ENCODE measurements around the gene COL19A1.
"Not testable (repeated sequence)": the region's sequence is repeated elsewhere in the genome, so short reads cannot be mapped to it uniquely, and the experiment has no call there.

The COL19A1 gene

DNA sequence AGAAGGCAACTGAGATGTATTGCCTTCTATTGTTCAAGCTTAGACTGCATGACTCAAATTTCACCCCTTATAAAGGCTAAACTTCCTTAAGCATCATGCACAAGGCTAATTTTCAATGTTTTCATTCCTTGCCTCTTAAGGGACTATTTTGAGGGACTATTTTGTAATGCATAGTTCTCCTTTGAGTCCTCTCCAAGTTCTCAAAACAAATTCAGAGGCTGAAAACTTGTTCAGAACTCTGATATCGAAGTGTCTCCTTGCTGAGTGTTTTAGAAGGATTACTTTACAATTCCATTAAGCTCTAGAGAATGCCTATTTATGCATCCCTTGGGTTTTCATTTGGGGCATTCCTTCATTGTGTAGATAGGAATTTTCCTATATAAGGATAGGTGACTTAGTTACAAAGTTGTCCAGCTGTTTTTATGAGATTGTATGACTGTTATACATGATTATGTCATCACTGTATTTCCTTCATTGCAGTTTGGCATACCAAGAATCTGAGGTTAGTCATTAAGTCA, 41.7 kb downstream of the COL19A1 start:
- Histone ChIP-seq H3K4me1 (ENCODE audit: control insufficient read depth, insufficient read depth, low read length) (no peaks in the 10 kb centered on the region), H3K27ac (ENCODE audit: low read depth, low read length) (no peak overlapping the region)

DNA sequence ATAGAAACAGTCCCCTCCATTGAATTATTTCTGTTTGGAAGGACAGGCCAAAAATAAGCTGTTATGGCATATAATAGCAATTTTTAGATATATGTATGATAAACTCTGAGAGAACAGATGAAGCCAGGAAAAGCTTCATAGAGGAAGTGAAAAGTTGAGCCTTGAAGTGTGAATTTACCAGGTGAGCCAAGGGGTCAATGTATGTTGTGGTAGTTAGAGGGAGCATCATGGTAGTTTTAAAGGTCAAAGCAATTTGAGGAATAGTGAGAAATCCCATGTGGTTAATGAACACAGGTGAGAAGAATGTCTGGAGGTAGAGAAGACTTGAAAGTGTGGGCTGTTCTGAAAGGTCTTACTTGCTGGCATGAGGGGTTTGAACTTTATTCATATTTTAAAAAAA, 47.0 kb downstream of the COL19A1 start:
- Histone ChIP-seq H3K4me3 (ENCODE audit: low read depth, low read length) (no peak overlapping the region), H3K9ac (ENCODE audit: low read length) (no peak overlapping the region), H3K27me3 (ENCODE audit: control insufficient read depth, insufficient read depth, low read length) (no peaks in the 10 kb centered on the region), H3K36me3 (ENCODE audit: control insufficient read depth, insufficient read depth, low read length) (no peaks in the 10 kb centered on the region), H3K9me3 (ENCODE audit: control insufficient read depth, insufficient read depth, low read depth, low read length) (no peaks in the 10 kb centered on the region), H3K27ac (ENCODE audit: low read depth, low read length) (no peak overlapping the region), H3K4me1 (ENCODE audit: control insufficient read depth, insufficient read depth, low read length) (peaks cover 4% of the 10 kb centered on the region; the same call in 1 of the 2 replicates)

More for the DNA sequence above, 41.7 kb downstream of the COL19A1 start:
- Histone ChIP-seq H3K36me3 (ENCODE audit: control insufficient read depth, insufficient read depth, low read length) (no peaks in the 10 kb centered on the region), H3K27me3 (ENCODE audit: control insufficient read depth, insufficient read depth, low read length) (no peaks in the 10 kb centered on the region), H3K4me3 (ENCODE audit: low read depth, low read length) (no peak overlapping the region), H3K9ac (ENCODE audit: low read length) (no peak overlapping the region), H3K9me3 (ENCODE audit: control insufficient read depth, insufficient read depth, low read depth, low read length) (no peaks in the 10 kb centered on the region)

DNA sequence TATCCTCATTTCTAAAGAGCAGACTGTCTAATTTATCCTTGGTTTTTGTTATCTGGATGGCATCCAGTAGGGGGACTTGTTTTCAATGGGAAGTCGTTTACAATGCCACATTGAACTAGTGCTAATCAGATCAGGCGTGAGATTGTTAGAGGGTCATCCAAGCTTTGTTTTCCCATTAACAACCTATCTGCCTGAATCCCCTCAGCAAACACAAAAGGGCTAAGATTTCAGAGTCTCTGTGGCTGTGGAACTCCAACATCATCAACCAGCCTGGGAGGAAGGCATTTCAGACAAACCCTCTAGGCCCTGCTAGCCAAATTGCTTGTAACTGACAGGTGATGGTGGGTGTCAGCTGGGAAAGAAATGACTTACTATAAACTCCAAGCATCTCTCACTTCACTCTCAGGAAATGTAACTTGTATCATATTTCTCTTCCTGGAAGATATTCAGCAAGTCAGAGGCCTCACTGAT, 47.7 kb downstream of the COL19A1 start:
- Histone ChIP-seq H3K9me3 (ENCODE audit: control insufficient read depth, insufficient read depth, low read depth, low read length) (no peaks in the 10 kb centered on the region), H3K9ac (ENCODE audit: low read length) (no peak overlapping the region), H3K36me3 (ENCODE audit: control insufficient read depth, insufficient read depth, low read length) (no peaks in the 10 kb centered on the region), H3K27me3 (ENCODE audit: control insufficient read depth, insufficient read depth, low read length) (no peaks in the 10 kb centered on the region), H3K4me3 (ENCODE audit: low read depth, low read length) (no peak overlapping the region), H3K4me1 (ENCODE audit: control insufficient read depth, insufficient read depth, low read length) (peaks cover 4% of the 10 kb centered on the region; the same call in 1 of the 2 replicates), H3K27ac (ENCODE audit: low read depth, low read length) (no peak overlapping the region)

DNA sequence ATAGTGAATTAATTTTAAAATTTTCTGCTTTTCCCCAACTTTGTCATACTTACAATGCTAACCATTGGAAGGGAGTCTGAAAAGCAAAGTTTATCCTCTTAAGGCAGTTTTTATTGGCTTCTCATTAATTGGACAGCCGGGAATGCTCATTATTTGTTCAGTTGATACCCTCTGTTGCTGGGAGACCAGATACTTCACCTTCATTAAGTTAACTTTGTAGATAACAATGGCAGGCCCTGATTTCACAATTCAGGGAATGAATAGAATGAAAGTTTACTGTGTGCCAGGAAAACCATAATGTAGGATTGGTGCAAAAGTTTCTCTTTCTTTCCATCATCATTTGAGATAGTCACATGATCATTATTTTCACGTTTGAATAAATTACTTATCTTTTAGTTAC, 49.0 kb downstream of the COL19A1 start:
- Histone ChIP-seq H3K27me3 (ENCODE audit: control insufficient read depth, insufficient read depth, low read length) (no peaks in the 10 kb centered on the region), H3K36me3 (ENCODE audit: control insufficient read depth, insufficient read depth, low read length) (no peaks in the 10 kb centered on the region), H3K27ac (ENCODE audit: low read depth, low read length) (no peak overlapping the region), H3K4me1 (ENCODE audit: control insufficient read depth, insufficient read depth, low read length) (peaks cover 4% of the 10 kb centered on the region; the same call in 1 of the 2 replicates), H3K4me3 (ENCODE audit: low read depth, low read length) (no peak overlapping the region), H3K9me3 (ENCODE audit: control insufficient read depth, insufficient read depth, low read depth, low read length) (no peaks in the 10 kb centered on the region), H3K9ac (ENCODE audit: low read length) (no peak overlapping the region)

DNA sequence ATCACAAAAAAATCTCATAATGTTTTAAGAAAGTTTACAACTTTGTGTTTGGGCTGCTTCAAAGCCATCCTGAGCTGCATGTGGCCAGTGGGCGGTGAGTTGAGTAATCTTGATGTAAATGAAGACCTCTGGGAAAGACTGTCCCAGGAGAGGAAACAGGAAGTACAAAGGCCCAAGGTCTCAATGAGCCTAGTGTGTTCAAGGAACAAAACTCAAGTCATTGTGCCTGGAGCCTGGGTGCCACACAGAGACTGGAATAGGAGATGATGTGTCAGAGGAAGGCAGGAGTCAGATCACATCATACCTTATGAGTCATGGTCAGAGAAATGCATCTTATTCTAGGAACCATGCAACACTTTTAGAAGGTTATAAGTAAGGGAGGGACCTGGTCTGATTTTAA, 51.5 kb downstream of the COL19A1 start:
- Histone ChIP-seq H3K4me1 (ENCODE audit: control insufficient read depth, insufficient read depth, low read length) (peaks cover 4% of the 10 kb centered on the region; the same call in 1 of the 2 replicates), H3K36me3 (ENCODE audit: control insufficient read depth, insufficient read depth, low read length) (no peaks in the 10 kb centered on the region), H3K27me3 (ENCODE audit: control insufficient read depth, insufficient read depth, low read length) (no peaks in the 10 kb centered on the region), H3K4me3 (ENCODE audit: low read depth, low read length) (no peak overlapping the region), H3K27ac (ENCODE audit: low read depth, low read length) (no peak overlapping the region), H3K9me3 (ENCODE audit: control insufficient read depth, insufficient read depth, low read depth, low read length) (no peaks in the 10 kb centered on the region), H3K9ac (ENCODE audit: low read length) (no peak overlapping the region)

DNA sequence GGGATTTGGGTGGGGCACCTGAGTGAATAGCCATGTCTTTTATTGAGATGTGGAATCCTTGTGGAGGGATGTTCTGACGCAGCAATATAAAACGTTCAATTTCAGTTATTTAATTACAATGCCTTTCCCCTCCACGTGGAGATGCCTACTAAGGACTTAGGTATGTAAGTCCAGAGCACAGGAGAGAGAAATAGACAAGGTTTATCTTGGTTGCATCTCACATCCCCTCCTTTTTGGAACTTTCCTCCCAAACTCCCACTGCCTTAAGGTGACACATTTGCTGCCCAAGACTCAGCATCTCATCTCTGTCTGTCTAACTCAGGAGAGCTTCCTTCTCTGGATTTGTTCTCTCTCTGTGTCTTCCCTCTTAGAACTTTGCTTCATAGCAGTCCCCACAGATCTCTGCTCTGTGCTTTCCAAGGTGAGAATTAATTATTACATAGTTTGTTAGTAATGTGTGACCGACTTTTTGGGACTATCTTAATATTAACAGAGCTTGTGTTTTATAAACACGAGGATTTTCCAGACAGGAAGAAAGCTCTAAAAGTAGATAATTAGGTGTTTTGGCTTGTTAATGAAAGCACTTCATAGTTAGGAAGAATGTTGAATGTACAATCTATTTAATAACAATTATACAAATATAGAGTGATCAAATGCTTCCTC, 52.6 kb downstream of the COL19A1 start:
- Histone ChIP-seq H3K27ac (ENCODE audit: low read depth, low read length) (no peak overlapping the region), H3K9me3 (ENCODE audit: control insufficient read depth, insufficient read depth, low read depth, low read length) (no peaks in the 10 kb centered on the region), H3K4me1 (ENCODE audit: control insufficient read depth, insufficient read depth, low read length) (peaks cover 4% of the 10 kb centered on the region; the same call in 1 of the 2 replicates), H3K4me3 (ENCODE audit: low read depth, low read length) (no peak overlapping the region), H3K36me3 (ENCODE audit: control insufficient read depth, insufficient read depth, low read length) (no peaks in the 10 kb centered on the region), H3K27me3 (ENCODE audit: control insufficient read depth, insufficient read depth, low read length) (no peaks in the 10 kb centered on the region), H3K9ac (ENCODE audit: low read length) (no peak overlapping the region)

DNA sequence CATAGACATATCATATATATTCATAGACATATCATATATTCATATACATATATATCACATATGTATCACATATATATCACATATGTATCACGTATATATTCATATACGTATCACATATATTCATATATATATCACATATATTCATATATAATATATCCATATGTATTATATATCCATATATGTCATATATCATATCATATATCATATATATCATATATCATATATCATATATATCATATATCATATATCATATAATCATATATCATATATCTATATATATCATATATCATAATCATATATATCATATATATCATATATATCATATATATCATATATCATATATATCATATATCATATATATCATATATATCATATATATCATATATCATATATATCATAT, 54.7 kb downstream of the COL19A1 start:
- H3K9ac ChIP-seq (ENCODE audit: low read length); H3K27ac ChIP-seq (ENCODE audit: low read depth, low read length); H3K27me3 ChIP-seq (ENCODE audit: control insufficient read depth, insufficient read depth, low read length); H3K9me3 ChIP-seq (ENCODE audit: control insufficient read depth, insufficient read depth, low read depth, low read length); H3K4me3 ChIP-seq (ENCODE audit: low read depth, low read length); H3K4me1 ChIP-seq (ENCODE audit: control insufficient read depth, insufficient read depth, low read length); H3K36me3 ChIP-seq (ENCODE audit: control insufficient read depth, insufficient read depth, low read length): not testable (repeated sequence)

DNA sequence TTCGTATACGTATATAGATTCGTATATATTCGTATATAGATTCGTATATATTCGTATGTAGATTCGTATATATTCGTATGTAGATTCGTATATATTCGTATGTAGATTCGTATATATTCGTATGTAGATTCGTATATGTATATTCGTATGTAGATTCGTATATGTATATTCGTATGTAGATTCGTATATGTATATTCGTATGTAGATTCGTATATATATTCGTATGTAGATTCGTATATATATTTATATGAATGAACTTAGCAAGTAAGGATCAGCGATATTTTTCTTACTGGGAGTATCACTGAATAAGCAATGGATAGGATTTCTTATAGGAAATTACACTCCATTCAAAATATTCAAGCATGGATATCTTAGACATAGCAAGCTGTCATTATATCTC, 55.3 kb downstream of the COL19A1 start:
- not testable (repeated sequence) for H3K9ac ChIP-seq (ENCODE audit: low read length); H3K27ac ChIP-seq (ENCODE audit: low read depth, low read length); H3K27me3 ChIP-seq (ENCODE audit: control insufficient read depth, insufficient read depth, low read length); H3K4me3 ChIP-seq (ENCODE audit: low read depth, low read length); H3K36me3 ChIP-seq (ENCODE audit: control insufficient read depth, insufficient read depth, low read length); H3K9me3 ChIP-seq (ENCODE audit: control insufficient read depth, insufficient read depth, low read depth, low read length); H3K4me1 ChIP-seq (ENCODE audit: control insufficient read depth, insufficient read depth, low read length)

DNA sequence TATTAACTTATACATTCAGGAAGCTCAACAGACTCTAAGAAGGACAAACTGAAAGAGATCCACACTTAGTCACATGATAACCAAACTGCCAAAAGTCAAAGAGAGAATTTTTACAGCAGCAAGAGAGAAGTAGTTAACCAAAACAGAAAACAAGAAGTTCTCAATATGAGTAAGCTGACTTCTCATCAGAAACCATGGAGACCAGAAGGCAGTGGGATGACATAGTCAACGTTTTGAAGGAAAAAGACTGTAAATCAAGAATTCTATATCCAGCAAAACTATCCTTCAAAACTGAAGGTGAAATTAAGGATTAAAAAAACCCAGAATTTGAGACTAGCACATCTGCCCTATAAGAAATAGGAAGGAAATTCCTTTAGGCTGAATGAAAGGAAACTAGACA, 60.4 kb downstream of the COL19A1 start:
- H3K27ac ChIP-seq (ENCODE audit: low read depth, low read length), result no peak overlapping the region
- H3K4me3 ChIP-seq (ENCODE audit: low read depth, low read length), result no peak overlapping the region
- 0 out of 2 replicates have a peak, but pooled peaks cover 5% of the 10 kb centered on the region for H3K9me3 ChIP-seq (ENCODE audit: control insufficient read depth, insufficient read depth, low read depth, low read length)
- no peaks in the 10 kb centered on the region for H3K4me1 ChIP-seq (ENCODE audit: control insufficient read depth, insufficient read depth, low read length)
- H3K36me3 ChIP-seq (ENCODE audit: control insufficient read depth, insufficient read depth, low read length), result no peaks in the 10 kb centered on the region
- H3K27me3 ChIP-seq (ENCODE audit: control insufficient read depth, insufficient read depth, low read length), result no peaks in the 10 kb centered on the region
- no peak overlapping the region for H3K9ac ChIP-seq (ENCODE audit: low read length)

DNA sequence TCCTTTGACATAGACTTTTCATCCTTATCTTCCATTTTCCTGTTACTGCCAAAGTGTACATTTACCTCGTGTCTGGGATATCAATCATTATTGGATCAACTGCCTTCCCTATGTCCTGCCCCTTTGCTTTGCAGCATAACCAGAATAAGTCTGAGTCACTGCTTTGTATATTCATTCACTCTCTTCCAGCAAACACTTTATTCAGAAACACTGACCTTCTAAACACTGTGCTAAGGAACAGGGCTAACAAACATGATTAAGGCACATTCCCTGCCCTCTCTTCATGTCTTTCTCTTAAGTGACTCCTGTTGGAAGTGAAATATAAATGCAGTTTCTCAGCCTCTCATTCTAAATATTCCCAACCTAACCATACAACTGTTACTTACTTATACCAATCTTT, 66.9 kb downstream of the COL19A1 start:
- Histone ChIP-seq H3K36me3 (ENCODE audit: control insufficient read depth, insufficient read depth, low read length) (no peaks in the 10 kb centered on the region), H3K4me1 (ENCODE audit: control insufficient read depth, insufficient read depth, low read length) (no peaks in the 10 kb centered on the region), H3K9me3 (ENCODE audit: control insufficient read depth, insufficient read depth, low read depth, low read length) (no peaks in the 10 kb centered on the region), H3K9ac (ENCODE audit: low read length) (no peak overlapping the region), H3K27ac (ENCODE audit: low read depth, low read length) (no peak overlapping the region), H3K4me3 (ENCODE audit: low read depth, low read length) (no peak overlapping the region), H3K27me3 (ENCODE audit: control insufficient read depth, insufficient read depth, low read length) (no peaks in the 10 kb centered on the region)

DNA sequence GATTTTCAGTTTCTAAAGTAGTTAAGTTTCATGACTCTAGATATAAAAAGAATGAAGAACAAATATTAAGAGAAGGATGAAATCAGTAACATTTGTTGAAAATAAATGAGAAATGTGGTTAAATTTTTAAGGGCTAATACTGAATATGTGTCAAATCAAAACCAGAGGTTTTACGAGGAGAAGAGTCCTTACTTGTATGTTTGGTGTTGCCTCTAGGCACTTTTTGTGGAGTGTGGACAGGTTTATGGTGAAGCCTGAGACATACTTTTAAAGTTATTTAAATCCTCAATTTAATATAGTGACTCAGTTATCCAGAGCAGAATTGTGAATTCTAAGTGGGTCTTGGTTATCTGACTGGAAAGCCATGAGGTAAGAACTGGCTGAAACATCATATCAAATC, 68.7 kb downstream of the COL19A1 start:
- no peaks in the 10 kb centered on the region for H3K36me3 ChIP-seq (ENCODE audit: control insufficient read depth, insufficient read depth, low read length)
- no peaks in the 10 kb centered on the region for H3K9me3 ChIP-seq (ENCODE audit: control insufficient read depth, insufficient read depth, low read depth, low read length)
- H3K4me3 ChIP-seq (ENCODE audit: low read depth, low read length), result no peak overlapping the region
- H3K4me1 ChIP-seq (ENCODE audit: control insufficient read depth, insufficient read depth, low read length), result no peaks in the 10 kb centered on the region
- H3K27me3 ChIP-seq (ENCODE audit: control insufficient read depth, insufficient read depth, low read length), result no peaks in the 10 kb centered on the region
- no peak overlapping the region for H3K27ac ChIP-seq (ENCODE audit: low read depth, low read length)
- no peak overlapping the region for H3K9ac ChIP-seq (ENCODE audit: low read length)
